Nephron (organoid): ENCODE data around the gene ITGAE.

Experiments used
- H3K27ac Mint-ChIP-seq, 3 experiments: 2 replicates each; pipeline ENCODE4 v1.8.0; 2020; ENCODE audit warnings: mixed read lengths in 3 of 3, mild to moderate bottlenecking in 2 of 3, moderate library complexity in 1 of 3
- H3K27me3 Mint-ChIP-seq: 2 replicates; pipeline ENCODE4 v1.8.0; 2021; ENCODE audit warnings: low read depth, mild to moderate bottlenecking, moderate library complexity, mixed read lengths
- H3K36me3 Mint-ChIP-seq: 2 replicates; pipeline ENCODE4 v1.8.0; 2020; ENCODE audit warnings: low read depth, mixed read lengths
- H3K4me1 Mint-ChIP-seq: 2 replicates; pipeline ENCODE4 v1.8.0; 2020; ENCODE audit warnings: mixed read lengths
- H3K4me3 Mint-ChIP-seq, 3 experiments: 2 replicates each; pipeline ENCODE4 v1.8.0; 2020; ENCODE audit warnings: mild to moderate bottlenecking in 3 of 3, mixed read lengths in 3 of 3, moderate library complexity in 2 of 3
- H3K9me3 Mint-ChIP-seq: 2 replicates; pipeline ENCODE4 v1.8.0; 2020; ENCODE audit warnings: mixed read lengths
- TF ChIP-seq, protein P1 (sequence below), 3 experiments: fragments of 200-600 bp; sonication (generic); IDR thresholded peaks; one replicate each; pipeline ENCODE4 v1.5.0; 2021; ENCODE audit warnings: antibody characterized with exemption in 3 of 3; ENCODE audit not compliant: unreplicated experiment in 3 of 3

The ITGAE gene

DNA sequence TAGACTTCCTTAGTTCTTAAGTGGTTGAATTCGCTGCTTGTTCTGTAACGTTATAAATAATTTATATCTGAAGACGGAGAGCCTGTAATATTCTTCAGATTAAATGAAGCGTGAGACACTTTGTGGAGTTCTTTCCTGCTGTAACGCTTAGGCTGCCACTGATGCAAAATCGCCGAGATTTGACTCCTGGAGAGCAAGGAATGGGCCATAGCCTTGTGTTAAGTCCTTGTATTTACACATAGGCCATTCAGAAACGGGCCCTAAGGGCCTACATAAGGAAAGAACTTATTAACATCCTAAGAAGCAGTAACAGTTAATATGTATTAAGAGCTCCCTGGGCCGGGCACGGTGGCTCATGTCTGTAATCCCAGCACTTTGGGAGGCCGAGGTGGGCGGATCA is 131.4 kb downstream of the ITGAE start:
- Mint-ChIP-seq H3K9me3 (no peaks in the 10 kb centered on the region), H3K4me1 (peaks cover 32% of the 10 kb centered on the region), H3K36me3 (peaks cover 19% of the 10 kb centered on the region), H3K4me3 (peak overlapping the region; percentile 95 to 98 (median 98)), H3K27me3 (peaks cover 5% of the 10 kb centered on the region), H3K27ac (peak overlapping the region; percentile 54 to 98 (median 81))
- TF ChIP-seq, protein P1, sequence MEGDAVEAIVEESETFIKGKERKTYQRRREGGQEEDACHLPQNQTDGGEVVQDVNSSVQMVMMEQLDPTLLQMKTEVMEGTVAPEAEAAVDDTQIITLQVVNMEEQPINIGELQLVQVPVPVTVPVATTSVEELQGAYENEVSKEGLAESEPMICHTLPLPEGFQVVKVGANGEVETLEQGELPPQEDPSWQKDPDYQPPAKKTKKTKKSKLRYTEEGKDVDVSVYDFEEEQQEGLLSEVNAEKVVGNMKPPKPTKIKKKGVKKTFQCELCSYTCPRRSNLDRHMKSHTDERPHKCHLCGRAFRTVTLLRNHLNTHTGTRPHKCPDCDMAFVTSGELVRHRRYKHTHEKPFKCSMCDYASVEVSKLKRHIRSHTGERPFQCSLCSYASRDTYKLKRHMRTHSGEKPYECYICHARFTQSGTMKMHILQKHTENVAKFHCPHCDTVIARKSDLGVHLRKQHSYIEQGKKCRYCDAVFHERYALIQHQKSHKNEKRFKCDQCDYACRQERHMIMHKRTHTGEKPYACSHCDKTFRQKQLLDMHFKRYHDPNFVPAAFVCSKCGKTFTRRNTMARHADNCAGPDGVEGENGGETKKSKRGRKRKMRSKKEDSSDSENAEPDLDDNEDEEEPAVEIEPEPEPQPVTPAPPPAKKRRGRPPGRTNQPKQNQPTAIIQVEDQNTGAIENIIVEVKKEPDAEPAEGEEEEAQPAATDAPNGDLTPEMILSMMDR (IDR thresholded peaks at IDR 0.05; ENCODE audit: unreplicated experiment in 3 of 3) = no peak

- Mint-ChIP-seq H3K27ac (peak overlapping the region; percentile 54 to 98 (median 81)), H3K27me3 (peaks cover 5% of the 10 kb centered on the region), H3K4me1 (peaks cover 32% of the 10 kb centered on the region), H3K9me3 (no peaks in the 10 kb centered on the region), H3K36me3 (peaks cover 25% of the 10 kb centered on the region), H3K4me3 (peak overlapping the region; percentile 95 to 98 (median 98))
- TF ChIP-seq, protein P1 (IDR thresholded peaks at IDR 0.05; ENCODE audit: unreplicated experiment in 3 of 3) = no peak
Observed at GRCh38 chr17:3669085-3669347, 132.0 kb downstream of the ITGAE start.

- H3K4me1 Mint-ChIP-seq = peaks cover 32% of the 10 kb centered on the region
- H3K4me3 Mint-ChIP-seq = peak within 1 kb of the TSS; percentile 95 to 98 (median 98)
- H3K9me3 Mint-ChIP-seq = no peaks in the 10 kb centered on the region
- peak within 1 kb of the TSS; percentile 87 to 98 (median 96) for H3K27ac Mint-ChIP-seq
- H3K27me3 Mint-ChIP-seq = peaks cover 5% of the 10 kb centered on the region
- peaks cover 25% of the 10 kb centered on the region for H3K36me3 Mint-ChIP-seq
- TF ChIP-seq, protein P1 (IDR thresholded peaks at IDR 0.05; ENCODE audit: unreplicated experiment in 3 of 3) = no peak
Observed at GRCh38 chr17:3668279-3669084, 132.5 kb downstream of the ITGAE start, which contains the start of the genes EMC6 and TAX1BP3. Gene EMC6, plus strand, starts transcription at chr17:3668812. Its CDS starts 335 bp downstream, at chr17:3669147. Gene TAX1BP3, minus strand, starts transcription at chr17:3668578. Its CDS starts 52 bp downstream, at chr17:3668526.

- peaks cover 5% of the 10 kb centered on the region for H3K27me3 Mint-ChIP-seq
- H3K9me3 Mint-ChIP-seq = no peaks in the 10 kb centered on the region
- H3K4me1 Mint-ChIP-seq = peaks cover 32% of the 10 kb centered on the region
- peak overlapping the region; percentile 87 to 98 (median 93) for H3K27ac Mint-ChIP-seq
- peaks cover 28% of the 10 kb centered on the region for H3K36me3 Mint-ChIP-seq
- H3K4me3 Mint-ChIP-seq = peak overlapping the region; percentile 95 to 98 (median 98)
- TF ChIP-seq, protein P1 (IDR thresholded peaks at IDR 0.05; ENCODE audit: unreplicated experiment in 3 of 3) = no peak
Observed at GRCh38 chr17:3667366-3668278, 133.4 kb downstream of the ITGAE start.

DNA sequence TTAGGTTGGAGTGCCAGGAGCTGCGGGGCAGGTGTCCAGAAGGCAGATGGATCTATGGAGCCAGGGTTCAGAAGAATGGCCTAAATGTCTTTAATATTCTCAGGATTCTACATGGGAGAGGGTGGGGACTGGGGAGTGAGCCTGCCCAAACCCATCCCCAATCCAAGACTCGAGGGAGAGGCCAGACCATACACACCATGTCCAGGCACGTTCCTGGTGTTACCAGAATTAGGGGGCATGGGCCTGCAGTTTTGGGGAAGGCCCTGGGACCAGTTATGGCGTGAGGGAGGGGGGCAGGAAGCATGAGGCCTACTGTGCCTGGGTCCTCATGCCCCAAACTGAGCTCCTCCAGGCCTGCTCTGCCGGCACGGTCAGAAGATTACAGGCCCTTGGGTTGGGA is 134.5 kb downstream of the ITGAE start:
- Mint-ChIP-seq H3K36me3 (peaks cover 25% of the 10 kb centered on the region), H3K4me1 (peaks cover 32% of the 10 kb centered on the region), H3K27ac (peak overlapping the region; percentile 87 to 93 (median 91)), H3K9me3 (no peaks in the 10 kb centered on the region), H3K27me3 (peaks cover 5% of the 10 kb centered on the region), H3K4me3 (peak overlapping the region; percentile 95 to 98 (median 98))
- TF ChIP-seq, protein P1 (IDR thresholded peaks at IDR 0.05; ENCODE audit: unreplicated experiment in 3 of 3) = no peak
